NCI-H1694 (cell line): ENCODE results near the gene IKBKG.
"Not testable (repeated sequence)": the region's sequence is repeated elsewhere in the genome, so short reads cannot be mapped to it uniquely, and the experiment has no call there.

Experiments
- DNase-seq: peaks from one replicate; lab custom pipeline; 2025; lab: John Stamatoyannopoulos, UW

IKBKG gene, protein sequence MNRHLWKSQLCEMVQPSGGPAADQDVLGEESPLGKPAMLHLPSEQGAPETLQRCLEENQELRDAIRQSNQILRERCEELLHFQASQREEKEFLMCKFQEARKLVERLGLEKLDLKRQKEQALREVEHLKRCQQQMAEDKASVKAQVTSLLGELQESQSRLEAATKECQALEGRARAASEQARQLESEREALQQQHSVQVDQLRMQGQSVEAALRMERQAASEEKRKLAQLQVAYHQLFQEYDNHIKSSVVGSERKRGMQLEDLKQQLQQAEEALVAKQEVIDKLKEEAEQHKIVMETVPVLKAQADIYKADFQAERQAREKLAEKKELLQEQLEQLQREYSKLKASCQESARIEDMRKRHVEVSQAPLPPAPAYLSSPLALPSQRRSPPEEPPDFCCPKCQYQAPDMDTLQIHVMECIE

DNA sequence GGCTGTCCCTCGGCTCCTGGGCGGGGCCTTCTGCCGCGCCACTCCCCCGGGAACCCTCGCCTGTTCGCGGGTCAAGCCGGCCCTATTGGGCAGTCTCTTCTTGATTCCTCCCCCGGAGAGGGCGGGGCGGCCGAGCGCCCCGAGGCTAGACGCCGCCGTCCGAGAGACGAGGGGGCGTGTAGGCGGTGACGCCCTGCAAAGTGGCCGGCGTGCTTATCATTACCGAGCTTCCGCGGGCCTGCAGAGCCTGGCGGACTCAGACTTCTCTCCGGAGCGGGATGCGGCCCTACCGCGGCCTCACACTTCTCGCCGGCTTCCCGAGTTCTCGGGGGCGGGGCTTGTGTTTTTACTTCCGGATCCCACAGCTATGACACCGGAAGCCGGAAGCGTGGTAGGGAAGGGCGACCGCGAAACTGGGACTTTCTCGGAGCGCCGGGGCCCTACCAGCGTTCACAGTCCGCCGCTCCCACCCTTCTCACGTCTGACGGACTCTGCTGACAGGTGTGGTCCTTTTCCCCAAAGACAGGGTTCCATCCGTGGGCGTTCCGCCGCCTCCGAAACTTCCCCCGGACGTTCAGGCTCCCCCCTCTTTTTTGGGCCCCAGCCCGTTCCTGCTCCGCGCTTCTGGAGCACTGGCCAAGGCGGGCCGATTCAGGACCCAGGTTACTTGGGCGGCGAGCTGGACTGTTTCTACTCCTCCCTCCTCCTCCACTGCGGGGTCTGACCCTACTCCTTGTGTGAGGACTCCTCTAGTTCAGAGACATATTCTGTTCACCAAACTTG lies at the start of gene IKBKG:
Gene IKBKG (plus strand): TSS at position 376 of the 783 bp plus-strand sequence. CDS start 4,383 bp downstream, outside the sequence.
- peak; percentile 74 for DNase-seq

DNA sequence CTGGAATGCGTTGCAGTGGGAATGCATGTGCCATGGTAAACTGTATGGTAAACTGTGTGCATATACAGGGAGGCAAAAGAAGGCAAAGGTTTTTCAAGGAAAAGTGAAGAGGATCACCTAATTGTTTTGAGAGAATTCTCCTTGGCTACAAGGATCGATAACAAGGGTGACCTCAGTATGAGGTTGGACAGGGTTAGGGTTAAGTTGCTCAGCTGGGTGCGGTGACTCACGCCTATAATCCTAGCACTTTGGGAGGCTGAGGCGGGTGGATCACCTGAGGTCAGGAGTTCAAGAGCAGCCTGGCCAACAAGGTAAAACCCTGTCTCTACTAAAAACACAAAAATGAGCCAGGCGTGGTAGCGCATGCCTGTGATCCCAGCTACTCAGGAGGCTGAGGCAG lies 46.0 kb upstream of the IKBKG start:
- not testable (repeated sequence) for DNase-seq

DNA sequence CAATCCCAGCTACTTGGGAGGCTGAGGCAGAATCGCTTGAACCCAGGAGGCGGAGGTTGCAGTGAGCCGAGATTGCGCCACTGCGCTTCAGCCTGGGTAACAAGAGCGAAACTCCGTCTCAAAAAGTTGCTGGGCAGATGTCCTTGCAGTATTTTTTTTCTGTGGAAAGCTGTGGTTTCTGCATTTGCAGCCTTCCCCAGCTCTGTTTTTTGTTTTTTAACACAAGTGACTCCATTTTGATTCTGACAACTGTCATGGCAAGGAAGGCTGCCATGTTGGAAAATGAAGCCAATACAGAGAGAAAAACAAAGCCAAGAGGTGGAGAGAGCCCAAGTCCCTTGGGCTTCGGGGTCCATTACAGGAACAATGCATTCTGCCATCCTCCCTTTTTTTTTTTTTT lies 45.3 kb upstream of the IKBKG start:
- no peak for DNase-seq

DNA sequence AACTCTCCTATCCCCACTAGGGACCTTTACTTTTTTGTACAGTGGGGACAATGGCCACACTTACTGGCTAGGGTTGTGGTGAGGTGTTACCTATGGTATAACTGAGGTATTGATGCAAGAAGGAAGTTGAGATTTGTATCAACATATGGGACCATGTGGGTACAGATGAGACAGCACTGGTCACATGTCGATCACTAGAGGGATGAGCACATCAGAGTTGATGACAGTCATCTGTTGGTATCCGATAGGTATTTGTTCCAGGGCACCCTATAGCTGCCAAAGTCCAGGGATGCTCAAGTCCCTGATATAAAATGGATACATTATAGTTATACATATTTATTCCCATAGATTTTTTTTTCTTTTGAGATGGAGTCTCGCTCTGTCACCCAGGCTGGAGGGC lies 44.4 kb upstream of the IKBKG start:
- DNase-seq, result no peak

DNA sequence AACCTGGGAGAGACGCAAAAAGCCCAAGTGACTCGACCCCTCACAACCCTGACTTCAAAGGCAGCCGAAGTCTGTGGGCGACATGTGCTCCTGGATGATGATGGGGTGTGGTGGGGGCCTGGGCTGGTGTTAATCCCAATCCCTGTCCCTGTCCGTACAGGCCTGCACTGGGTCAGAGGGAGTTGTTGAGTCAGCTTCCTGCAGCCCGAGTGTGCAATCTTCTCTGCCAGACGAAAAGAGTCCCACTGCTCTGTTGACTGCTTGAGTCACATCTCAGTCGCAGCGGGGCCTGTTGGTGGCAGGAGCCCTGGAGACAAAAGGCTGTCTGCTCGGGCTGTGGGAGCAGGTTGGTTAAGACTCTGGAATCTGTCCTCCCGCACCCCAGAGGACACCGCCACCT lies 41.7 kb upstream of the IKBKG start:
- no peak for DNase-seq

DNA sequence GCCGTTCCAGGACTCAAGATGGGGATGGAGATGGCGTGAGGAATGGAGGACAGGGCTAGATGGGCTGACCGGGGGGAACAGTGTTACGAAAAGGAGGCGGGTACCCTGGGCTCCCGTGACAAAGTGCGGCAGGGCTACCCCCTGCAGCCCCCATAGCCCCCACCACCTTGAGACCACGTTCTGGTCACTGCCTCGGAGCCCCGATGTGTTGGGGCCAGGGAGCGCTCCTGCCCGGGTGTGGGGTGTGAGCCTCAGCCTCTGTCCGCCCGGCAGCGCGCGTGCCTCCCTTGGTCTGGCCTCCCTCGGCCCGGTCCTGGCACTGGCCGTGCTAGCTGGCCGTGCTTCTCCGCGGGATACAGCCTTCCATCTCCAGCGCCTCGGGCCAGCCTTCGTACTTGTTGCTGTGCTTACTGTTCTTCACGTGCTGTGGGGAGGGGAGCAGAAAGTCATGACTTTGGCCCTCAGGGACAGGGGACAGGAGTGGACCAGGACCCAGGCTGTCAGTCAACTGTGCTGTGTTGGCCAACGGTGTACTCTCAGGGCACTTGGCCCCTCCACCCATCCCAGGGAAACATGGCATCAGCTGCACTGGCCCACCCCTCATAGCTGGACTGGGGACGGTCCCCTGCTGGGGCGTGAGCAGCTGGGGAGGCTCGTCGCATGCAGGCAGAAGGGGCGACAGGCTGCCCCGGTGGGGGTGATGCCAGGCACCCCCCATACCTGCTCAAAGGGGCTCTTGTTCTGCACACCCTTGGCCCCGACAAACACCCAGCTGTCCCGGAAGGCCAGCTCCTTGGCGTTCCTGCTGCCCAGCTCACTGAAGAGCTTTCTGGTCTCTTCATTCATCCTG lies 40.7 kb upstream of the IKBKG start:
- DNase-seq, result no peak

DNA sequence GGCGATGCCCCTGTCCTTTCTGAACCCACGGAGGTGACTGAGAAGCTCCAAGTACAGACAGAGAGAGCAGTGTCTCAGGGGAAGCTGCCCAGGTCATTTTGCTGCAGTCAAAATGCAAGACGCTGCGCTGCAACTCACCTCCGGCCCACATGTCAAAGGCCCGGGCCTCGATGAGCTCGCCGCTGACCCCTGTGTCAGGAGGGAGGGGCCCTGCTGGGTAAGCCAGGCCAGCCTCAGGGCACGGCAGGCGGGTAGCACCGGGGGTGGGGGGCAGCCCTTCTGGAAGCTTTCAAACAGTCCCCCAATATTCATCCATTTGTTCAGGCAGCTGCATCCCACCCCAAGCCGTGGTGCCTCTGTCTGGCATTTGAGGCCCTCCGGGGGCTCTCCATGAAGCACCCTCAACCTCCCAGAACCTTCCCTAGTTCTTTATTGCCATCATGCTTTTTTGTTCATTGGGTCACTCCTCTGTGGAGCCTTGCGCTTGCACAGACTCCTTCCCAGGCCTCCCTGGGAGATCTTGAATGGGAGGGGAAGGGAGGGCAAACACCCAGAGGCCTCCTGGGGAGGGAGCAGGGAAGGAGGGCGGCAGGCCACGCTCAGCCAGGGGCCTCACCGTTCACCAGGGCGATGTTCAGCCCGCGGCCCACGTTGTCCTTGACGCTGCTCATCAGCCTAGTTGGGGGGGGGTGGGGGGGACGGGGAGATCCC lies 39.6 kb upstream of the IKBKG start:
- DNase-seq, result no peak

DNA sequence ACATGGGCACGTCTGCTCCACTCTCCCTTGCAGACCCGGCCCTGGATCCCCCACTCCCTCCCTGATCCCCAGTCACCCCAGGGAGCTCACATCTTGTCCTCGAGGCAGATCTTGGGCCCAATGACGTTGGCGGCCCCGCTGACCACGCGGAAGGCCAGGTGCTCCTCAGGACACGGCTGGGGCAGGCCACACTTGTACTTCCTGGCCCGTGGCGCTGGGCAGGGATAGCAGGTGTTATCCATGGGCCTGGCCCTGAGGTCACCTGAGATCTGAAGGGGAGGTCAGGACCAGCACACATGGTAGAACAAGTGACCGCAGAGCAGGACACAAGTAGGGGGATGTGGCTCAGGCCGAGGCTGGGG lies 39.1 kb upstream of the IKBKG start:
- DNase-seq, result no peak

DNA sequence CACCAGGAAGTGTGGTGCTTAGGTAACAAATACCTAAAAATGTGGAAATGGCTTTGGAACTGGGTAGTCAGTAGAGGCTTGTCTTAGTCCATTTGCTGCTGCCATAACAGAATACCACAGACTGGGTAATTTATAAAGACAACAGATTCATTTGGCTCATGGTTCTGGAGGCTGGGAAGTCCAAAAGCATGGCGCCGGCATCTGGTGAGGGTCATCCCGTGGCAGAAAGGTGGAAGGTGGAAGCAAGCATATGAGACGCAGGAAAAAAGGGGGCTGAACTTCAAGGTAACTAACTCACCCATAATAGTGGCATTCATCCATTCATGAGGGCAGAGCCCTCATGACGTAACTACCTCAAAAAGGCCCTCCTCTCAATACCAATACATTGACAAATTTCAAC lies 38.0 kb upstream of the IKBKG start:
- no peak for DNase-seq

DNA sequence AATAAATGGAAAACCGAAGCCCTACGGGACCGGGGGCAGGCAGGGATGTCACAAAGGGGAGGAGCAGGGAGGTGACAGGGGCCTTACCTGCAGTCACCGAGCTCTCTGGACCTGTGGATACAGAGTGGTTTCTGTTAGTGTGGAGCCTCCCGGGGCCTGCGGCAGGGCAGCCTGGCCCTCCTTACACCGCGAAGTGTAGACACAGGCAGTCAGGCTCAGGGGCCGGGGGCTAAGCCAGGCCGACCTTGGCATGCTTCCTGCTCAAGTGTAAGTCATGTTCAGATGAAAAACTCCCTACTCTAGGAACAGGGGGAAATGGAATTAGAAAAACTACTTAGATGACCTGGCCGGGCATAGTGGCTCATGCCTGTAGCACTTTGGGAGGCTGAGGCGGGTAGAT lies 35.7 kb upstream of the IKBKG start:
- DNase-seq, result no peak

DNA sequence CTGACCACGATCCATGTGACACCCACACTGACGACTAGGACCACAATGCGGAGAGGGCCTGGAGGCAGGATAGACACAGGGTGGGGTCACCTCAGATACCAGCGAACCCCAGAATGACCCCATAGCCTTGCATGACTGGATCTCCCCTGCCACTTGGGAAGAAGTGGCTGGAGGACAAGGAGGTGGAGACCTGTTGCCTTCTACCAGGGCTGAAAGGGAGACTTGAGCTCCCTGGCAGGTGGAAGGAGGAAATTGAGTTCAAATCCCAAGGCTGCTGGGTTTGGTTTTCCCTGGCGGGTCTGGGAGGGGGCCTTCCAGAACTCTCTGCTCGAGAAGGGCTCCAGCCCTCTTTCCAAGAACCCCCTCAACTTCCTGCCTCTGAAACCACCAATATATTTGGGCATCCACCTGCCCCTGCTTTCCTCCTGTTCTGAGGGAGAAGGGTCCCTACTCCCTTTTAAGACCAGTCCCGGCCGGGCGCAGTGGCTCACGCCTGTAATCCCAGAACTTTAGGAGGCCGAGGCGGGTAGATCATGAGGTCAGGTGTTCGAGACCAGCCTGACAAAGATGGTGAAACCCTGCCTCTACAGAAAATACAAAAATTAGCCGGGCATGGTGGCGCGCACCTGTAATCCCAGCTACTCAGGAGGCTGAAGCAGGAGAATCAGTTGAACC lies 34.4 kb upstream of the IKBKG start:
- DNase-seq, result no peak

DNA sequence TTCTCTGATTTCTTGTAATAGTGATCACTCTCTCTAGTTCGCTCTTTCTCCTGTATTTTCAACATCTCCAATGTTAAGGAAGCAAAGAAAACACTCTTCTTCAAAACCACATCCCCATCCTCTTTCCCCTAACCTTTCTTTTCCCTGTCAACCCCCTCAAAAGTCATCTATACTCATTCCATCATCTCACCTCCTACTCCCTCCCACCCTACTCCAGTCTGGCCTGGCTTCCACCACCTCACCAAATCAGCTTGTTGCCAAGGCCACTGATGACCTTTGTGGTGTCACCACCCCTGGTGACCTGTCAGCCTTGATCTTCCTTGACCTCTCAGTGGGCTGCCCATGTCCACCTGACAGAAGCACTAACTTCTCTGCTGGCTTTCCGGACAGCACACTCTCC lies 33.7 kb upstream of the IKBKG start:
- no peak for DNase-seq

DNA sequence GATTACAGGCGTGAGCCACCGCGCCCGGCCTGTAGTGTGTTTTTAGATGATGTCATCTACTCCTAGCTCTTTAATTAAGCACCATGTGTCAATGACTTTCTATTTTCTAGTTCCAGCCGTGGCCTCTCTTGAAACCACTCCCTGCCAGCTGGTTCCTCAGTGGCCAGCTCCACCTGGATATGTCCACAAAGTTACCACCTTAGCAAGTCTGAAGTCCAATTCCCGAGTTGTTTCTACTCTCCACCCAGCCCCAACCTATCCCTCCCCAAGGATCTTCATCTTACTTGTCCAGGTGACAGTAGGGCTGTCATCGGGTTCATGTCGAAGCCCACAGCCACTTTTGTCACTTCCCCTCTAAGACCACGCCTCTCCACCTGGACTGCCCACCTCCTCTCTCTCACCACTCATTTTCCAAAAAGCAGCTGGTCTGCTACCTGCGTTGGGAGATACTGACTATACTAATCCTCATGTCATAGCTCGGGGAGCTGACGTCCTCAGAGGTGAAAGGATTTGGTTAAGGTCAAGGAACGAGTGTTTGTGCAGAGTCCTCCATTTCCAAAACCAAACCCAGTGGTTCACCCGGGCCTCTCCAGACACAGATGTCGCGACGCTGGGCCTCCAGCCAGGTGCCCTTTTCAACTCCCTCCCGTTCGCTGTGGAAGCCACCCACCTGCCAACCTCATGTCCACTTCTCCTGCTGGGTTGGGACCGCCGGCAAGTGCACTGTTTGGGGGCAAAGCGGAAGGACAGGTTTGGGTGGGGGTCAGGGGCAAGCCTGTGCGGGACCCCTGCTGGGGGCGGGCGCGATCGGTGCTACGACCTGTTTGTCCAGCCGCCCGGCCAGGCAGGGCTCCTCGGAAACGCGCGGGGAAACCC lies 32.1 kb upstream of the IKBKG start:
- DNase-seq, result no peak

DNA sequence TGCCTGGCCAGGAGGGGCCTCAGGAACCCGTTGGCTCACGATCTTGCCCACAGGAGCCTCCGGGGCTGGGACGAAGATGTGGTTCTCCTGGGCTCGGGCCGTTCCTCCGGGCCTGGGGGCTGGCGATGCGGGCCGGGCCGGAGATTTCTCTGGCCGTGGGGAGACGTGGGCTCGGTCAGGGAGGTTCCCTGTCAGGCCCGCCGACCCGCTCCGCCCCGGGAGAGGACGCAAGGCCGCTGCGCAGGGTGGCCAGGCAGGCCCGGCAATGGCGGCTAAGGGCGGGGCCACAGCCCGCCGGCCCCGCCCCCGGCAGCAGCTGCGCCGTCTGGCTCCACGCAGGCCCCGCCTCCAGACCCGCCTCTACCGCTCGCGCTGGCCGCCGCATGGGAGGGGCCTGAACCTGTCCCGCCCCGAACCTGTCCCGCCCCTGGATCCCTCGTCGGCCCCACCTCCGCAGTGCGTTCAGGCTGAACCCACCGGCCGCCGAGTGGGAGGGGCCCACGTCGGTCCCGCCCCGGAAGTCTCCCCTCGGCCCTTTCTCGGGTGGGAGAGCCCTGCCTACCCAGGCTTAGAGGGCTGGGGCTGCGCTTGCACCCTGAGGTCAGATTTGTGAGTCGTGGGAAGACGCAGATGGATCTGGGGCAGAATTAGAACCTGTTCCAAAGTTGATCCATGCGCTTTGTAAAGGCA lies 31.3 kb upstream of the IKBKG start, which contains the start of gene FAM3A:
Gene FAM3A (minus strand): TSS at position 267 of the 690 bp plus-strand sequence. CDS start 460 bp downstream, outside the sequence.
- peak; percentile 59 for DNase-seq

DNA sequence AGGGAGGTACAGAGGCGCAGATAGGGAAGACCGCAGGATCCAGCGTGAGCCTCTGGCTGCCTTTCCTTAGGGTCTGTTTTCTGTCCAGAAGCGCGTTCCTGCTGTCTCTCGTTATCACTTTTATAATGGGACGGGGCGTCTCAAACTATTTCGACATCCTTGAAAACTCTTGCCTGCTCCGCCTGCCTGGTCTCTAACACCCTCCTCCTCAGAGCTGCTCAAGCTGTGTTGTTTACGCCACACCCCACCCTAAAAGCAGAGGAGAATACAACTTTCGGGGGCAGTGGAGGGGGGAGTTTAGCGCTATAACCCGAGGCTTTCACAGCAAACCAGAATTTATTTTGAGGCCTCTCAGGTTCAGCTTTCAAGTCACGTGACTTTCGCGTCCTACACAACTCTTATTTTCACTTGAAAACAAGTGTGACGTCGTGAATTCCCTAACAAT lies 30.7 kb upstream of the IKBKG start:
- DNase-seq, result no peak

DNA sequence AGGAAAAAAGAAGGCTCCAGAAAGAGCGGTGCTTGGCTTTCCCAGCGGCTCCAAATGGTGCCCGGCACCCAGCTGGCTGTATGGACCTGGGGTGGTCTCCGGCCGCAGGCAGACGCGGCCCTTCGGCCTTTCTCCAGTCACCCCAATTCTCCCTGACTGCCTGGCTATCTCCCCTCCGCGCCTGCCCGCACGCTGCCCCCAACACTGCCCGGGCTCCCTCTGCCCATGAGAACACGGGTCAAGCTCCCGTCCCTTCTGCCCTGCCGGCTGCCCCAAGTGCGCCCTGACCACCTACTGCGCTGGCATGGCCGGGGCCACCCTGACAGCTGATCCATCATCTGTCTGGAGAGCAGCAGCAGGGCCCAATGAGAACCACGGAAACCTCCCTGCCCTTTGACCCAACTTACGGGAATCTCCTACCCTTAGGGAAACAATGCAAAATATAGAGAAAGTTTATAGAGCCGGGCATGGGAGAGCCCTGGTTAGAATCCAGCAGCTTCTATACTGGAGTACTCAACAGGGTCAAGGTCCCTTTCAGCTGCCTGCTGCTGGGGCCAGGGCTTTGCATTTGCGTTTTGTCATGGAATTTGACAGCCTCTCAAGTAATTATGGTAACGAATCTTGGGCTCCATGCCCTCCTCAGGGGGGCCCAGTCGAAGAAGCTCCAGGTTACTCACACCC lies 30.2 kb upstream of the IKBKG start:
- DNase-seq, result no peak

DNA sequence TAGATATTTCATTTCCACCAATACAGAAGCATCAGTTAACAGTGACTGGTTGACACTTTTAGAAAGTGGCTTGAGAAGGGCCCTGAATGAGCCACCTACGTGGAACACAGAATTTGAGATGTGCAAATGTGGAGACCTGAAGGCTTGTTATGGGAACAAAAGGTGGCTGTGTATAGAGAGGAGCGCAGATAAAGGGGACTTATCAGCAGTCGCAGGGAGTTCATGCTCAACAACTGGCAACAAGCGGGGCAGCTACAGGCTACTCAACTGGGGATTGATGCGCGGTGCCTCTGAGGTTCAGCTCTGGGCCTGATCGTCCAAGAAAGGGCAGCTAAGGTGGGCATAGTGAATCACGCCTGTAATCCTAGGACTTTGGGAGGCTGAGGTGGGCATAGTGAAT lies 28.0 kb upstream of the IKBKG start:
- DNase-seq, result no peak

DNA sequence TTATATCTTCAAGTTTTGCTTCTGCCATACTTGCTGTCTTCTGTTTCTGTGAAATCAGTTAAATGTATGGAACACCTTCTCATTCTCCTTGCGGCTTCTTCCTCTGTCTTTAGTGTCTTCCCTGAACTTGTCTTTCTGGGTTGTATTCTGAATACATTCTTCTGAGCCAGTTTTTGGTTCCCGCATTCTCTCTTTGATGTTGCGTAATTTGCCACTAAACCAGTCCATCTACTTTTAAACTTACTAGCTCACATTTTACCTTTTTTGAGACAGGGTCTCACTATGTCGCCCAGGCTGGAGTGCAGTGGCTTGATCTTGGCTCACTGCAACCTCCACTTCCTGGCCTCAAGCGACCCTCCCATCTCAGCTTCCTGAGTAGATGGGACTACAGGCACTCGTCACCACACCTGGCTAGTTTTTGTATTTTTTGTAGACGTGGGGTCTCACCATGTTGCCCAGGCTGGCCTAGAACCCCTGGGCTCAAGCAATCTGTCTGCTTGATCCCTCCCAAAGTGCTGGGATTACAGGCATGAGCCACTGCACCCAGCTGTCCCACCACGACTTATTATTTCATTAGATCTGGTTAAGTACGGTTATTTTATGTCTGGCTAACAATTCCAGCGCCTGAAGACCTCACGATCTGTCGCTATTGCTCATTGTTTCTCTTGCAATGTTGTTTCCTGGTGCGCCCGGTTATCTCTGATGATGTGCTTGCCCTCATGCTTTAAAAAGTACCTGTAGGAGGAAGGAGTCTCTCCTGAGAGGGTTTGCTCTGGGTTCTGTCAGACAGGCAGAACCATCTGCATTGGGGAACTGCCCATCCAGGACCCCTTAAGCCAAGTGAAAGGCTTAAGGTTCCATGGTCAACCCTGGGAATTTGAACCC lies 21.6 kb upstream of the IKBKG start:
- DNase-seq, result no peak
